ENCODE results near the gene TANGO2.

TANGO2 gene

GRCh38 chr22:19977296-19978243 is 43.3 kb upstream of the TANGO2 start:
- H3K4me3 ChIP-seq (ENCODE audit: low read depth, low read length), result no peak overlapping the region
- TF ChIP-seq MAX (IDR thresholded peaks at IDR 0.05; ENCODE audit: low read depth, low read length), result no peak
- no peak for TF ChIP-seq POLR2A (IDR thresholded peaks at IDR 0.05; ENCODE audit: extremely low read depth, insufficient read length)
- TF ChIP-seq MYC (IDR thresholded peaks at IDR 0.05; ENCODE audit: low read depth, low read length), result no peak
- no peak for TF ChIP-seq CTCF (IDR thresholded peaks at IDR 0.05; ENCODE audit: low read depth, low read length)

GRCh38 chr22:19978748-19979147 is 42.2 kb upstream of the TANGO2 start:
- TF ChIP-seq MYC (IDR thresholded peaks at IDR 0.05; ENCODE audit: low read depth, low read length) (no peak), POLR2A (IDR thresholded peaks at IDR 0.05; ENCODE audit: extremely low read depth, insufficient read length) (no peak), MAX (IDR thresholded peaks at IDR 0.05; ENCODE audit: low read depth, low read length) (no peak), CTCF (IDR thresholded peaks at IDR 0.05; ENCODE audit: low read depth, low read length) (no peak)
- no peak for DNase-seq (ENCODE audit: low read depth)
- no peak overlapping the region for H3K4me3 ChIP-seq (ENCODE audit: low read depth, low read length)

More at GRCh38 chr22:19977296-19978243, 43.3 kb upstream of the TANGO2 start:
- DNase-seq (ENCODE audit: low read depth), result no peak

- TF ChIP-seq CTCF (IDR thresholded peaks at IDR 0.05; ENCODE audit: low read depth, low read length) (no peak), MAX (IDR thresholded peaks at IDR 0.05; ENCODE audit: low read depth, low read length) (no peak), MYC (IDR thresholded peaks at IDR 0.05; ENCODE audit: low read depth, low read length) (no peak), POLR2A (IDR thresholded peaks at IDR 0.05; ENCODE audit: extremely low read depth, insufficient read length) (no peak)
- DNase-seq (ENCODE audit: low read depth), result no peak
- no peak overlapping the region for H3K4me3 ChIP-seq (ENCODE audit: low read depth, low read length)
Observed at GRCh38 chr22:19979712-19980493, 41.0 kb upstream of the TANGO2 start.

GRCh38 chr22:19980766-19981165 is 40.1 kb upstream of the TANGO2 start:
- no peak for DNase-seq (ENCODE audit: low read depth)
- H3K4me3 ChIP-seq (ENCODE audit: low read depth, low read length), result no peak overlapping the region
- TF ChIP-seq MYC (IDR thresholded peaks at IDR 0.05; ENCODE audit: low read depth, low read length), result no peak
- TF ChIP-seq MAX (IDR thresholded peaks at IDR 0.05; ENCODE audit: low read depth, low read length), result no peak
- no peak for TF ChIP-seq CTCF (IDR thresholded peaks at IDR 0.05; ENCODE audit: low read depth, low read length)
- no peak for TF ChIP-seq POLR2A (IDR thresholded peaks at IDR 0.05; ENCODE audit: extremely low read depth, insufficient read length)

GRCh38 chr22:19981171-19981960 is 39.5 kb upstream of the TANGO2 start:
- no peak for DNase-seq (ENCODE audit: low read depth)

More at GRCh38 chr22:19981171-19981960, 39.5 kb upstream of the TANGO2 start:
- TF ChIP-seq CTCF (IDR thresholded peaks at IDR 0.05; ENCODE audit: low read depth, low read length) (no peak), MAX (IDR thresholded peaks at IDR 0.05; ENCODE audit: low read depth, low read length) (no peak), POLR2A (IDR thresholded peaks at IDR 0.05; ENCODE audit: extremely low read depth, insufficient read length) (no peak), MYC (IDR thresholded peaks at IDR 0.05; ENCODE audit: low read depth, low read length) (no peak)
- H3K4me3 ChIP-seq (ENCODE audit: low read depth, low read length), result no peak overlapping the region

Data from NB4 (cell line).